GM18498 (cell line): ENCODE data around the gene SEC14L2.

Experiments
- ATAC-seq: cut with Tn5 transposase; IDR thresholded peaks from one replicate; pipeline ENCODE4 v1.9.1; 2021; ENCODE audit warnings: mild to moderate bottlenecking, moderate library complexity; ENCODE audit not compliant: unreplicated experiment

SEC14L2 gene

GRCh38 chr22:30396871-30397655 lies at the start of gene SEC14L2:
Gene SEC14L2 (plus strand): TSS chr22:30397018. CDS start chr22:30397117, 99 bp downstream.
- ATAC-seq = no peak

- no peak for ATAC-seq
Observed at GRCh38 chr22:30347255-30347892, 49.4 kb upstream of the SEC14L2 start.

GRCh38 chr22:30348404-30348803 lies 48.4 kb upstream of the SEC14L2 start:
- no peak for ATAC-seq

GRCh38 chr22:30348809-30349208 lies 48.0 kb upstream of the SEC14L2 start:
- no peak for ATAC-seq

- no peak for ATAC-seq
Observed at GRCh38 chr22:30351226-30351625, 45.6 kb upstream of the SEC14L2 start.

- no peak for ATAC-seq
Observed at GRCh38 chr22:30354644-30355043, 42.2 kb upstream of the SEC14L2 start.

- ATAC-seq = peak; percentile 95
Observed at GRCh38 chr22:30356449-30357235, 40.2 kb upstream of the SEC14L2 start, which contains the start of the genes CCDC157 and SF3A1. Gene CCDC157 (plus strand): TSS chr22:30357007. CDS start chr22:30366001, 8,994 bp downstream. Gene SF3A1 (minus strand): TSS chr22:30356894. CDS start chr22:30356792, 102 bp downstream.

GRCh38 chr22:30357236-30357570 lies 39.6 kb upstream of the SEC14L2 start:
- no peak for ATAC-seq

GRCh38 chr22:30357650-30358215 lies 39.1 kb upstream of the SEC14L2 start:
- no peak for ATAC-seq

- no peak for ATAC-seq
Observed at GRCh38 chr22:30358541-30358940, 38.3 kb upstream of the SEC14L2 start.

GRCh38 chr22:30361916-30362650 lies 34.7 kb upstream of the SEC14L2 start:
- no peak for ATAC-seq

GRCh38 chr22:30362651-30363281 lies 34.1 kb upstream of the SEC14L2 start:
- no peak for ATAC-seq

GRCh38 chr22:30365891-30366290 lies 30.9 kb upstream of the SEC14L2 start:
- ATAC-seq = no peak

- no peak for ATAC-seq
Observed at GRCh38 chr22:30368420-30368819, 28.4 kb upstream of the SEC14L2 start.

- no peak for ATAC-seq
Observed at GRCh38 chr22:30370641-30371230, 26.1 kb upstream of the SEC14L2 start.

GRCh38 chr22:30371321-30371720 lies 25.5 kb upstream of the SEC14L2 start:
- ATAC-seq = no peak

GRCh38 chr22:30371981-30372380 lies 24.8 kb upstream of the SEC14L2 start:
- no peak for ATAC-seq

- ATAC-seq = no peak
Observed at GRCh38 chr22:30372915-30373314, 23.9 kb upstream of the SEC14L2 start.
